WTC11 (cell line): Measurements from ENCODE around the gene TTLL9. TPM values are rescaled to one million over a fixed set of nuclear protein-coding genes. Genes with fewer than 3 reads are reported as not detected.

Experiments
- ATAC-seq: fragments of 200-7000 bp; cut with Tn5 transposase; 2 replicates; pipeline ENCODE4 v1.10.0; 2021; ENCODE audit warnings: mild to moderate bottlenecking, moderate library complexity
- CTCF ChIA-PET: fragments of 300-600 bp; sonication (Branson Sonifier 250); formaldehyde crosslinking; loops from one replicate; lab custom pipeline; 2021; ENCODE audit warnings: antibody characterized with exemption; lab: Charles Lee
- POLR2A ChIA-PET: fragments of 350-600 bp; sonication (Branson Sonifier 250); formaldehyde crosslinking; loops from one replicate; lab custom pipeline; 2021; ENCODE audit warnings: antibody characterized with exemption; lab: Charles Lee
- DNase-seq: peaks from one replicate; pipeline ENCODE4 v3.0.0; 2021; ENCODE audit warnings: low spot score
- H3K27ac Mint-ChIP-seq: 2 replicates; pipeline ENCODE4 v1.8.0; 2021; ENCODE audit warnings: mixed read lengths
- H3K27me3 Mint-ChIP-seq: 2 replicates; pipeline ENCODE4 v1.8.0; 2021; ENCODE audit warnings: low read depth, mild to moderate bottlenecking, moderate library complexity, mixed read lengths
- H3K36me3 Mint-ChIP-seq: 2 replicates; pipeline ENCODE4 v1.8.0; 2021; ENCODE audit warnings: mixed read lengths
- H3K4me1 Mint-ChIP-seq: 2 replicates; pipeline ENCODE4 v1.8.0; 2022; ENCODE audit warnings: mixed read lengths
- H3K4me3 Mint-ChIP-seq: 2 replicates; pipeline ENCODE4 v1.8.0; 2021; ENCODE audit warnings: mild to moderate bottlenecking, moderate library complexity, mixed read lengths
- H3K9me3 Mint-ChIP-seq: 2 replicates; pipeline ENCODE4 v1.8.0; 2021; ENCODE audit warnings: mixed read lengths
- ATF1 ChIP-seq: sonication (generic); formaldehyde crosslinking; IDR thresholded peaks from 2 replicates; pipeline ENCODE4 v1.8.1; 2023; ENCODE audit warnings: mild to moderate bottlenecking, moderate library complexity, missing genetic modification reagents
- CBFB ChIP-seq: sonication (generic); formaldehyde crosslinking; IDR thresholded peaks from 2 replicates; pipeline ENCODE4 v1.8.1; 2022; ENCODE audit warnings: mild to moderate bottlenecking, low read depth, missing genetic modification reagents
- CREM ChIP-seq: sonication (generic); formaldehyde crosslinking; IDR thresholded peaks from 2 replicates; pipeline ENCODE4 v1.8.1; 2022; ENCODE audit warnings: mild to moderate bottlenecking, missing genetic modification reagents, moderate library complexity
- E2F5 ChIP-seq: sonication (generic); formaldehyde crosslinking; IDR thresholded peaks from 2 replicates; pipeline ENCODE4 v1.8.1; 2022; ENCODE audit warnings: mild to moderate bottlenecking, moderate library complexity, missing genetic modification reagents
- EMX1 ChIP-seq: fragments of 250-450 bp; sonication (Bioruptor Pico); IDR thresholded peaks from 2 replicates; pipeline ENCODE4 v1.8.0; 2021; ENCODE audit warnings: mild to moderate bottlenecking
- FOXJ3 ChIP-seq: sonication (generic); formaldehyde crosslinking; IDR thresholded peaks from 2 replicates; pipeline ENCODE4 v1.9.0; 2021; ENCODE audit warnings: missing genetic modification reagents, mild to moderate bottlenecking, borderline replicate concordance
- GABPB1 ChIP-seq: sonication (generic); formaldehyde crosslinking; IDR thresholded peaks from 2 replicates; pipeline ENCODE4 v1.8.1; 2023; ENCODE audit warnings: mild to moderate bottlenecking, missing genetic modification reagents
- GRHL2 ChIP-seq: fragments of 250-450 bp; sonication (Bioruptor Pico); IDR thresholded peaks from 2 replicates; pipeline ENCODE4 v1.8.0; 2022; ENCODE audit warnings: mild to moderate bottlenecking, moderate library complexity; ENCODE audit not compliant: insufficient replicate concordance, severe bottlenecking
- GTF2I ChIP-seq: fragments of 250-450 bp; sonication (Bioruptor Pico); conservative IDR thresholded peaks from 2 replicates; pipeline ENCODE4 v1.4.0; 2021; ENCODE audit warnings: mild to moderate bottlenecking
- HMGXB4 ChIP-seq: sonication (generic); formaldehyde crosslinking; IDR thresholded peaks from 2 replicates; pipeline ENCODE4 v1.8.1; 2023; ENCODE audit warnings: mild to moderate bottlenecking, moderate library complexity, missing genetic modification reagents
- NFATC4 ChIP-seq: fragments of 250-450 bp; sonication (Bioruptor Pico); IDR thresholded peaks from 2 replicates; pipeline ENCODE4 v1.9.0; 2021; ENCODE audit warnings: mild to moderate bottlenecking
- PRRX2 ChIP-seq: fragments of 250-450 bp; sonication (Bioruptor Pico); IDR thresholded peaks from 2 replicates; pipeline ENCODE4 v1.8.0; 2021; ENCODE audit warnings: mild to moderate bottlenecking
- SMAD4 ChIP-seq: sonication (generic); formaldehyde crosslinking; IDR thresholded peaks from 2 replicates; pipeline ENCODE4 v1.8.0; 2022; ENCODE audit warnings: mild to moderate bottlenecking, missing genetic modification reagents
- SOX15 ChIP-seq: fragments of 250-450 bp; sonication (Bioruptor Pico); IDR thresholded peaks from 2 replicates; pipeline ENCODE4 v1.9.0; 2021; ENCODE audit warnings: mild to moderate bottlenecking
- TEAD1 ChIP-seq: sonication (generic); formaldehyde crosslinking; IDR thresholded peaks from 2 replicates; pipeline ENCODE4 v1.8.0; 2022; ENCODE audit warnings: mild to moderate bottlenecking, missing genetic modification reagents
- TEAD4 ChIP-seq: sonication (generic); formaldehyde crosslinking; IDR thresholded peaks from 2 replicates; pipeline ENCODE4 v1.8.0; 2022; ENCODE audit warnings: mild to moderate bottlenecking, missing genetic modification reagents
- ZNF138 ChIP-seq: sonication (generic); formaldehyde crosslinking; conservative IDR thresholded peaks from 2 replicates; pipeline ENCODE4 v1.8.1; 2022; ENCODE audit warnings: mild to moderate bottlenecking, moderate library complexity, missing genetic modification reagents
- ZNF263 ChIP-seq: sonication (generic); formaldehyde crosslinking; IDR thresholded peaks from 2 replicates; pipeline ENCODE4 v1.8.1; 2022; ENCODE audit warnings: low read depth, mild to moderate bottlenecking, moderate library complexity, missing genetic modification reagents
- ZNF396 ChIP-seq: fragments of 250-450 bp; sonication (Bioruptor Pico); IDR thresholded peaks from 2 replicates; pipeline ENCODE4 v1.8.0; 2021; ENCODE audit warnings: mild to moderate bottlenecking, moderate library complexity, borderline replicate concordance
- ZNF512 ChIP-seq: sonication (generic); formaldehyde crosslinking; IDR thresholded peaks from 2 replicates; pipeline ENCODE4 v1.8.1; 2022; ENCODE audit warnings: missing genetic modification reagents, borderline replicate concordance
- ZNF532 ChIP-seq: fragments of 250-450 bp; sonication (Bioruptor Pico); IDR thresholded peaks from 2 replicates; pipeline ENCODE4 v1.9.0; 2021; ENCODE audit warnings: mild to moderate bottlenecking, borderline replicate concordance
- total RNA-seq: library from RNA; stranded (reverse); gene quantifications from 3 replicates; pipeline ENCODE4 v1.2.3, GENCODE V29; 2021

TTLL9 gene
- total RNA-seq, 1 experiment from 2014 or later: not detected

GRCh38 chr20:31963889-31964288, 93.5 kb downstream of the TTLL9 start (continued):
- TF ChIP-seq CBFB (CRISPR knock-in tag): no peak
- TF ChIP-seq E2F5: no peak
- no peak for TF ChIP-seq ZNF138
- TF ChIP-seq ZNF396 (CRISPR knock-in tag): no peak

GRCh38 chr20:31966991-31967655, 96.7 kb downstream of the TTLL9 start:
- H3K27ac Mint-ChIP-seq: peak overlapping the region; percentile 15; the same call in 1 of the 2 replicates
- no peaks in the 10 kb centered on the region for H3K36me3 Mint-ChIP-seq
- peaks cover 20% of the 10 kb centered on the region for H3K4me1 Mint-ChIP-seq
- ATAC-seq (peak; percentile 10), DNase-seq (no peak)
- CTCF ChIA-PET: interaction anchor here (0.6 to 3.1 kb wide), 12 partner anchors 15 to 133 kb away, joined by 3 to 28 read pairs (median 5); partner anchors contain the start of gene PDRG1
- POLR2A ChIA-PET: interaction anchor here (0.9 to 1.1 kb wide), 2 partner anchors 96 to 116 kb away, joined by 3 to 4 read pairs; no protein-coding TSS in a partner anchor
- H3K4me3 Mint-ChIP-seq: peak overlapping the region; percentile 82
- no peak for TF ChIP-seq HMGXB4 (CRISPR knock-in tag)
- no peak for TF ChIP-seq PRRX2 (CRISPR knock-in tag)
- H3K9me3 Mint-ChIP-seq: no peaks in the 10 kb centered on the region
- peaks cover 49% of the 10 kb centered on the region for H3K27me3 Mint-ChIP-seq

- H3K27me3 Mint-ChIP-seq: peaks cover 47% of the 10 kb centered on the region
- CTCF ChIA-PET: interaction anchor here (0.6 to 3.1 kb wide), 12 partner anchors 16 to 133 kb away, joined by 3 to 28 read pairs (median 5); partner anchors contain the start of gene PDRG1
Observed at GRCh38 chr20:31967830-31968249, 97.4 kb downstream of the TTLL9 start, which contains the start of gene XKR7. Gene XKR7 (plus strand): TSS chr20:31968151. CDS start chr20:31968176, 25 bp downstream.

GRCh38 chr20:31968291-31969126, 98.1 kb downstream of the TTLL9 start:
- H3K27ac Mint-ChIP-seq: peak overlapping the region; percentile 88; the same call in 1 of the 2 replicates
- no peaks in the 10 kb centered on the region for H3K9me3 Mint-ChIP-seq
- POLR2A ChIA-PET: interaction anchor here (0.5 to 1.1 kb wide), 7 partner anchors 11 to 117 kb away, joined by 3 to 6 read pairs (median 4); partner anchors contain the start of gene PDRG1
- ATAC-seq: peak; percentile 85
- CTCF ChIA-PET: interaction anchor here (0.6 to 3.1 kb wide), 15 partner anchors 15 to 508 kb away, joined by 3 to 28 read pairs (median 4); partner anchors contain the start of gene PDRG1
- no peaks in the 10 kb centered on the region for H3K36me3 Mint-ChIP-seq
- peak overlapping the region; percentile 93 for H3K4me3 Mint-ChIP-seq
- peaks cover 47% of the 10 kb centered on the region for H3K27me3 Mint-ChIP-seq
- peak; percentile 95 for DNase-seq
- H3K4me1 Mint-ChIP-seq: peaks cover 20% of the 10 kb centered on the region
- TF ChIP-seq GRHL2 (CRISPR knock-in tag) (no peak), SOX15 (CRISPR knock-in tag) (no peak), FOXJ3 (CRISPR knock-in tag) (peak; percentile 99), ZNF512 (peak; percentile 100), CBFB (CRISPR knock-in tag) (peak; percentile 100), SMAD4 (peak; percentile 100), EMX1 (CRISPR knock-in tag) (peak; percentile 95), GTF2I (CRISPR knock-in tag) (peak; percentile 89), ZNF532 (CRISPR knock-in tag) (0 out of 2 replicates have a peak, but pooled peaks have one; percentile 39)

More at GRCh38 chr20:31967830-31968249, 97.4 kb downstream of the TTLL9 start, which contains the start of gene XKR7:
- peak within 1 kb of the TSS; percentile 93 for H3K4me3 Mint-ChIP-seq
- H3K36me3 Mint-ChIP-seq: no peaks in the 10 kb centered on the region
- TF ChIP-seq EMX1 (CRISPR knock-in tag): no peak
- peak; percentile 47 for TF ChIP-seq ZNF263 (CRISPR knock-in tag)
- no peak for TF ChIP-seq ATF1
- TF ChIP-seq NFATC4 (CRISPR knock-in tag): no peak
- TF ChIP-seq TEAD1: peak; percentile 81; the same call in 1 of the 2 replicates
- no peak for TF ChIP-seq GABPB1 (CRISPR knock-in tag)
- no peak for TF ChIP-seq PRRX2 (CRISPR knock-in tag)
- no peak for TF ChIP-seq CREM
- no peak for TF ChIP-seq TEAD4 (CRISPR knock-in tag)
- TF ChIP-seq, all 79 proteins: peak for 2
- no peaks in the 10 kb centered on the region for H3K9me3 Mint-ChIP-seq
- peak within 1 kb of the TSS; percentile 88; the same call in 1 of the 2 replicates for H3K27ac Mint-ChIP-seq
- POLR2A ChIA-PET: interaction anchor here (0.5 to 1.1 kb wide), 4 partner anchors 16 to 116 kb away, joined by 3 to 5 read pairs (median 4); partner anchors contain the start of gene PDRG1
- peak; percentile 62 for DNase-seq
- ATAC-seq: peak; percentile 50
- H3K4me1 Mint-ChIP-seq: peaks cover 20% of the 10 kb centered on the region
